HG03354 (cell line): ENCODE results near the gene RAB12.
"Not testable (repeated sequence)": the region's sequence is repeated elsewhere in the genome, so short reads cannot be mapped to it uniquely, and the experiment has no call there.

Source experiments
- ATAC-seq: cut with Tn5 transposase; IDR thresholded peaks from one replicate; pipeline ENCODE4 v1.9.1; 2021; ENCODE audit warnings: mild to moderate bottlenecking; ENCODE audit not compliant: unreplicated experiment, poor library complexity, severe bottlenecking

RAB12 gene

DNA sequence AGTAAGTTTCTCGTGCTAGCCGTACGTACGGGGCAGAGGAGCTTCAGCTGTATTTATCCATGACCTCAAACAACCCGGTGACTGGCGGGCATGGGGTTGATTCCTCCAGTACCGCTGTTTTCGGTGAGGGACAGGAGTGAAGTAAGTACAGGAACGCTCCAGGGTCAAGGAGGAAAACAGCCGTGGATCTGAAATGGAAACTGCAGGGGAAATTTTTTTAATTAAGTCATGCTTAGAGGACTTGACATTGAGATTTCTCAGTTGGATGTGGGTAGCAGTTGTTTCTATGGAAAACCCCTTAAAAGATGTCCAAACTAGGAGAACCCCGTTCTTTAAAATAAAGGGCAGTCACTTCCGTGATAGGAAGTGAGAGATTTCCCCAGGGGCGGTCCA, 1.2 kb downstream of the RAB12 start:
- no peak for ATAC-seq

- ATAC-seq = no peak
These were observed 2.8 kb downstream of the RAB12 start for GRCh38 chr18:8611916-8612576.

DNA sequence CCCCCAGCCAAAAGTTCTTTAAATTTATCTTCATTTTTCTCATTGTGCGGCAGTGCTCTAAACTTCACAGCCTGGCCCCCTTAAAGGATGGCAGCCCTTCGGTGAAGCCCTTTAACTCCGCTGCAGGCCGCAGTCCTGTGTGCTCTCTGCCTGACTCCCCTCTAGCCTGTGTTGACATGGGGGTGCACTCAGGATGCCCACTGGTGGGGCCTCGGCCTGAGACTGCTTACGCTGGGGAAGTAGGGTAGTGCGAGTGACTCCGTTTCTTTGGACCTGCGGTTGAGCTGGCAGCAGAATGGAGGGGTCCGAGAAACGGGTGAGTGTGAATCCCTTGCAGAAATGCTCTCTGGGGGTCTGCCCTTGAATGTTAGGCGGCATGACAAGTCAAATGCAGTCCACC, 5.6 kb downstream of the RAB12 start:
- no peak for ATAC-seq

GRCh38 chr18:8615397-8616027, 6.3 kb downstream of the RAB12 start:
- ATAC-seq = no peak

GRCh38 chr18:8616028-8616401, 6.8 kb downstream of the RAB12 start:
- no peak for ATAC-seq

GRCh38 chr18:8617907-8618306, 8.7 kb downstream of the RAB12 start:
- ATAC-seq = no peak

DNA sequence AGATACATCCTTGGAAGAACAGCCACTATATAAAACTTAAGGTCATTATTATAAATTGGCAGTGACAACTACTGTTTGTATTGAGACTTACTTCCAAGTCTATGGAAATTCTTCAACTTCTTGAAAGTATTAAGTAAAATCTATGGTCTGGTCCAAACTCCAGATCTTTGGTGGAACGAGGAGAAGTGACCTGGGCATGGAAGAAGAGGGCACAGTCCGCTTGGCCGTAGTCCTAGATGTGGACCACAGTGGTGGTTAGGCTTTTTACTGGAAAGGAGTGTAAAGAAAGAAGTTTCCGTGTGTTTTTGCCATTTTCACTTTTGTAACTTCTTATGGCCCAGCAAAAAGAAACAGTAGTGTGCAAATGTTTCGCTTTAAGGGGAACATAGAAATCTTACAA, 9.8 kb downstream of the RAB12 start:
- ATAC-seq = no peak

DNA sequence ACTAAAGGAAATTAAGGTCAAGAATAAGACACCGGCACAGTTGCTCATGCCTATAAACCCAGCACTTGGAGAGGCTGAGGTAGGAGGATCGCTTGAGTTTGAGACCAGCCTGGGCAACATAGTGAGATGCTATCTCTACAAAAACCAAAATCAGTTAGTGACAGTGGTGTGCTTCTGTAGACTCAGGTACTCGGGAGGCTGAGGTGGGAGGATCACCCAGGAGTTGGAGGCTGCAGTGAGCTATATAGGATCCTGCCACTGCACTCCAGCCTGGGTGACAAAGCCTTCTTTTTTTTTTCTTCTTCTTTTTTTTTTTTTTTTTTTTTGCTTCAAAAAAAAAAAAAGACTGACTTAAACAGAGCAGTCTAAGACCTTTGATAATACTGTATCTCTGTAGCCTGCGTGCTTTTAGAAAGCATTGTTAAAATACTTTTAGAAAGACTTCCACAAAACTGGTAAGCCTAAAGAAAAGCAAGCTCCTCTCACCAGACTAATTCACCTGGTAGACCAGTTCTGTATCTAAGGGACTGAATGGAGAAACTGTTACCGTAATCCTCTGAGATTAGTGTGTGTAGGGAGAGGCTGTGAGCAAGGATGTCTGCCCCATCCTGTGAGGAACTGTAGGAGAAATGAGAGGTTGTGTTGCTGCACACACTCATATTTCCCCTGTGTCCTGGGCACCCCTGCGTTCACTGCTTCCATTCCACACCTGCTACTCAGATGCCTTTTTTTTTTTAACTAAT, 10.8 kb downstream of the RAB12 start:
- ATAC-seq = no peak

- no peak for ATAC-seq
These were observed 11.6 kb downstream of the RAB12 start for GRCh38 chr18:8620845-8621244.

DNA sequence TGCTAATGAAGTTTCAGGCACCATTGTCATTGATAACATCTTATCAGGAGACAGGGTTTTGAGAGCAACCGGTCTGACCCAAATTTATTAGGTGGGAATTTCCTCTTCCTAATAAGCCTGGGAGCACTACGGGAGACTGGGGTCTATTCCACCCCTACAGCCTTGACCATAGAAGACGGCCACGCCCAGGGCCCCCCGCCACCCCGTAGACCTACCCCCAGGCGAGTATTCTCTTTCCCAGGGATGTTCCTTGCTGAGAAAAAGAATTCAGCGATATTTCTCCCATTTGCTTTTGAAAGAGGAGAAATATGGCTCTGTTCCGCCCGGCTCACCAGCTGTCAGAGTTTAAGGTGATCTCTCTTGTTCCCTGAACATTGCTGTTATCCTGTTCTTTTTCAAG, 13.4 kb downstream of the RAB12 start:
- ATAC-seq = not testable (repeated sequence)

DNA sequence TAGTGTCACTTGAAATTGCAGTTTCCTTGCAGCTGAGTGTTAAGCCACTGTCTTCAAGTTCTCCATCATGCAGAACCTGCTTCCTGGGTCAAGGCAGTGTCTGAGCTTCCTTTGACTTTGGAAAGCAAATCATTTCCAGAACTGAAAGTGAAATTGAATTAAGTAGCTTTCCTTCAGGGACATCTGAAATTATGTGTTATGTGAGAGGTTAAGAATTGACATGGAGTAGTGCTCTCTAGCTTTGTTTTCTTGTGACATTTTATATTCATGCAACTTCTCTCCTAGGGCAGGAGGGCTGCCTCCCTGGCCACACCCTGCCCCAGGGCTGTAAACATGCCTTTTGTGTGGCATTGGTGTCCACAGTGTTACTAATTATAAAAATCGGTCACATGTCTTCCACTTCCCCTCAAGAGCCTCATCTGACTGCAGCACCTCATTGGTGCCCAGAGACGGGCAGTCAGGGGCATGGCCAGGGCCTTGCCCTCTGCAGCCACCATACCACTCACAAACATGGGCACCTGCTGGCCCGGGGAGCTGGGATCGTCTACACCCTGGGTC, 14.4 kb downstream of the RAB12 start:
- ATAC-seq = peak; percentile 84

- no peak for ATAC-seq
These were observed 16.3 kb downstream of the RAB12 start for GRCh38 chr18:8625461-8626092.

GRCh38 chr18:8626414-8627106, 17.3 kb downstream of the RAB12 start:
- no peak for ATAC-seq

GRCh38 chr18:8627107-8627472, 17.9 kb downstream of the RAB12 start:
- no peak for ATAC-seq

- ATAC-seq = no peak
These were observed 18.3 kb downstream of the RAB12 start for GRCh38 chr18:8627540-8627939.

DNA sequence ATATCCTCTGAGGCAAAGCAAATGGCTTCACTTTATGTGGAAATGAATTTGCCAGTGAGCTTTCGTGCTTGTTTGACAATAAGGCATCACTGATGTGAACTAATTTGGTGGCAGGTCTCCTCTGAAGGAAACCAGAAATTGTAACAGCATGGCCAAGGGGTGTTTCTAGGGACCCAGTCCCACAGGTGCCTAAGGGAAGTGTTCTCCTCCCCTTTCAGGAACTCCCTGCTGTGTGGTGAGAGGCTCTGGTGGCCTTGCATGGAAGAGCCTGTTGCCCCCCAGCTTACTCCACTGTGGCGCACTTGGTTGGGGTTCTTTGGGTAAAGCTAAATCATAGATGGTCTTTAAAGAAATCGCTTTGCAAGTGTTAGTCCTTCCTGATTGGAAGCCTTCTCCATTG, 20.4 kb downstream of the RAB12 start:
- ATAC-seq = no peak

- ATAC-seq = no peak
These were observed 21.3 kb downstream of the RAB12 start for GRCh38 chr18:8630546-8630945.

DNA sequence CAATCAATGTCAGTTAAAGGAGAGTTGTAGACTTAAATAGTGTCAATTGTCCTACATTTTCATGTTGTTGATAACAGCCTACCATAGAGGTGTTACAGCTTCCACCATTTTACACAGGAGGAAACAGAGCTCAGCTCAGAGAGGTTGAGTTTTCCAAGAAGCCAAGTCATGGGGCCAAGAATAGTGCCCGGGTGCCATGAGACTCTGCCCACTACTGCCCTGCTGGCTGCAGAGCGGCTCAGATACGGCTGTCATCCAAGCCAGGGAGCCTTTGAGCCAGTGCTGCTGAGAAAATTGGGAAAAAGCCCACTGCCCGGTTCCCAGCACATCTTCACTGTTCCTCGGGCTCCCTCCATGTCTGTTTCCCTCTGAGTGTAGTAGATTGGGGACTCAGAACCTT, 22.0 kb downstream of the RAB12 start:
- ATAC-seq = no peak

GRCh38 chr18:8632386-8632785, 23.1 kb downstream of the RAB12 start:
- ATAC-seq = no peak

- no peak for ATAC-seq
These were observed 25.3 kb downstream of the RAB12 start for GRCh38 chr18:8634508-8634907.
